Hematopoietic multipotent progenitor cell (in vitro differentiated cells): ENCODE results near the gene MUC6. TPM values are rescaled to one million over a fixed set of nuclear protein-coding genes. Genes with fewer than 3 reads are reported as not detected.

ENCODE experiments used
- DNase-seq, 3 donors: peaks; one replicate each; pipeline ENCODE4 v3.0.0-alpha.2; 2011 to 2015; ENCODE audit warnings: low read depth in 2 of 3, low spot score in 2 of 3
- total RNA-seq: library from RNA; depleted of rRNA; stranded (reverse); fragments of >200 nt; gene quantifications from one replicate; pipeline ENCODE4 v1.2.3, GENCODE V29; 2012

Gene MUC6
- total RNA-seq, 1 donor: under 0.01 TPM

- no peak for DNase-seq
Observed at GRCh38 chr11:1072116-1072820, 35.8 kb upstream of the MUC6 start.

- DNase-seq: no peak
Observed at GRCh38 chr11:1071571-1072115, 35.1 kb upstream of the MUC6 start.

DNA sequence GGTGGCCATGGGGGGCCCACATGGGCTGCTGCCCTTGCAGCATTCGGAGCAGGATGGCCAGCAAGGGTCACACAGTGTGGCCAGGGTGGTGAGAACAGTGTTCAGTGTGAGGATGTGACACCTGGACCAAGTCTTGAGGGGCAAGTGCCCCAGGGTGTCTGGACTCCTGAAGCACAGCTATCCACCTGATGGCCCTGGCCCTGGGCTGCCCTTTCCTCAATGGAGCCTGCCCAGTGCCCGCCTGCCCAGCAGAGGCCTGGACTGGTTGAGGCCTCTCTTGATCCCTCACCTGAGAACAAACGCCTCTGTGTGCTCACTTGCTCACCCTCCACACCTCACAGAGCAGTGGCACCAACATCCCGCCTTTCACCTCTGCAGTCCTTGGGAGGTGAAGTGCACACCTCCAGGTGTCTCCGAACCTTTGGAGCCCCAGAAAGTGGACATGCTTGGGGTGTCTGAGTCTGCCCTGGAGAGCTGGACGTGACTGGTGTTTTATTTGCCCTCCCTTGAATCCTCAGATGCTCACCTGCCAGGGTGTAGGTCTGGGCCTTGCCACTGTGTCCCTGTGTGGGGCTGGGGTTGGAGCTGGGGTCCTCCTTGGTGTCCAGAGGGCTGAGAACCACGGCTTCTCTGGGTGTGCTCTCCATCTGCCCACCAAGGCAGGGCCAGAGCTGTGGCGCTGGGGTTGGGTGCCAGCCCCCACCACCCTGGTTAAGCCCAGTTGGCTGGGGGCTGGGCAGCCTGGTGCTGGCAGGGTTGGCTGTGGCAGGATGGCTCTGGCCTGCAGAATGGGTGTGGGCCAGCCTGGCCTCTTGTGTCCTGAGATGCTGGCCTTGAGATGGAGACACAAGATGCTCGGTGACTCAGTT lies 34.3 kb upstream of the MUC6 start:
- DNase-seq: no peak

- no peak for DNase-seq
Observed at GRCh38 chr11:1069740-1070139, 33.2 kb upstream of the MUC6 start.

DNA sequence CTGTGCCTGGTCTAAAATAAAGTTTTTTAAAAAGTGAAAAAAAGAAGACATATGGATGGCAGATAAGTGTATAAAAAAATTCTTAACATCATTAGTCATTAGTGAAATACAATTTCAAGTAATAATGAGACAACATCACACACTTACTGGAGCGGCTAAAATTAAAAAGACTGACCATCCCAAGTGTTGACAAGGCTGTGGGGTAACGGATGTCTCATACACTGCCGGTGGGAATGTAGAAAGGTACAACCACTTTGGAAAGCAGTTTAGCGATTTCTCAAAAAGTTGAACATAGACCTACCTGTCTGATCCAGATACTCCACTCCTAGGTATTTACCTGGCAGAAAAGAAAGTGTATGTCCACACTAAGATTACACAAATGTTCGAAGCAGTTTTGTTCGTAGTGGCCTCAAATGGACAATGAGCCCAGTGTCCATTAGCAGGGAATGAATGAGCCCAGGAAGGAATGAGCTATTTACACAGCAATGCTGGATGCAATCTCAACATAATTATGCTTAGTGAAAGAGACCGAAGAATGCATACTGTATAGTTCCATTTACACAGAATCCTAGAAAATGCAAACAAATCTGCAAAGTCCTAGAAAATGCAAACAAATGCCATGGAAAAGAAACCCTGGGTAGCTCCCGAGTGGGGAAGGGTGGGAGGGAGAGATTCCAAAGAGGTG lies 31.4 kb upstream of the MUC6 start:
- no peak for DNase-seq

GRCh38 chr11:1064167-1064566 lies 27.6 kb upstream of the MUC6 start:
- DNase-seq: peak in 1 of 3 donors; percentile 26

- DNase-seq: no peak
Observed at GRCh38 chr11:1062075-1062820, 25.7 kb upstream of the MUC6 start.

- no peak for DNase-seq
Observed at GRCh38 chr11:1060852-1061616, 24.5 kb upstream of the MUC6 start.

DNA sequence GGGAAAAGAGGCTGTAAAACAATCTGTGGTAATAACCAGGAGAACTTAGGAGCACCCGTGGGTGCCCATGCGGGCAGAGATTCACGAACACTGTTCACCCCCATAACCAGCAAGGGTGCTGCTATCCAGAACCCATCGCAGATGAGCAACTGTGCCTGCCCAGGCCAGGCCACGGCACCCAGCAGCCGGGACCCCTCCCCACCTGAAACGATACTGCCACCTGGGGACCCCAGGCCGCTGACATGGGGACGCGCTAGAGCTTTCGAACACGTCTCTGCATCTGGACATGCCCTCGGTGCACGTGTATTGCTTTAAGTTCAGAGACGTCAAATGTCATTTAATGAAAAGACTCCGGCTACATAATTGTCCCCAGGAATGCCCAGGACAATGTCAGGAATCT lies 23.9 kb upstream of the MUC6 start:
- DNase-seq: no peak

- DNase-seq: no peak
Observed at GRCh38 chr11:1059759-1060158, 23.2 kb upstream of the MUC6 start.

DNA sequence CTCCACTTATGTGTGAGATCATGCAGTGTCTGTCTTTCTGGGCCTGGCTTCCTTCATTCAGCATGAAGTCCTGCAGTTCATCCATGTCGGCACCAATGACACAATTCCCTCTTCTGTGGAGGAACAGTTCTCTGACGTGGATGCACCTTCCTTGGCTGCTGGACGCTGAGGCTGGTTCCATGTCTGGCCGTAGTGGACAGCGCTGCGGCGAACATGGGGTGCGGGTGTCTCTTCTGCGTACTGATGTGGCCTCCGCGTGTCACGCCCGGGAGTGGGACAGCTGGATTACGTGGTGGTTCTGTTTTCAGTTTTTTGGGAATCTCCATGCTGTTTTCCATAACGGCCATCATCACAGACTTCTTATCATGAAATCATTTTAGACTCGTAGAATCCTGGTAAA lies 21.3 kb upstream of the MUC6 start:
- no peak for DNase-seq

DNA sequence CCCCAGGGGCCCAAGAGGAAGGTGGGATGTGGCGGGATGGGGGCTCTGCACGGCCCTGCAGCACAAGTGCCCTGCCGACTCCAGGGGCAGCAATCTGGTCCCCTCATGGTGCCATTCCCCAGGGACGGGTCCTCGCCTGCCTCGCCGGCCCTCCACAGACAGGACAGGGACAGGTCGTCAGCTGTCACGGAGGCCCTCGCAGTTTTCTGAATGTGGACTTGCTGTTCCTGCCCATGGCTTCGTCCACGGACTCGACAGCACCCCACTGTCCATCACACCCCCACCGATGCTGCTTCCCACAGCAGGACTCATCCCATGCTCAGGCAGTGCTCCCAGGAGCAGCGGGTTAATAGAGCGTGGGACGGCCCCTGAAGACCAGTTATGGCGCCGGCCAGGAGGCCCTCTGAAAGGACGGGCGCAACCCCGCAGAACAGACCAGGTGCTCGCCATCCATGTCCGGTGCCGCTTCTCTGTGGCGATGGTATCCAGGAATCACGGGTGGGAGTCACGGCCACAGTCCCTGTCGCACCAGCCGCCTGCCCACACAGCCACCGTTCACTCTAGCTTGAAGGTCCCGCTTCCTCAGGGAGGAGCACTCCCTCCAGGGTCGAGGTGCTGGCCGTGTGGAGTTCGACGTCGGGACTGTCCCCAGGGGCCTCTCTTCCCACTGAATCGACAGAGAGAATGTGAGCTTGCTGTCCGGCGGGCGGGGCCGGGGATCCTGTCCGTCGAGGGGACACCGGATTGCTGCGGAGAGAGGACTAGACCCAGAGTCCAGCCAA lies 19.7 kb upstream of the MUC6 start:
- no peak for DNase-seq

DNA sequence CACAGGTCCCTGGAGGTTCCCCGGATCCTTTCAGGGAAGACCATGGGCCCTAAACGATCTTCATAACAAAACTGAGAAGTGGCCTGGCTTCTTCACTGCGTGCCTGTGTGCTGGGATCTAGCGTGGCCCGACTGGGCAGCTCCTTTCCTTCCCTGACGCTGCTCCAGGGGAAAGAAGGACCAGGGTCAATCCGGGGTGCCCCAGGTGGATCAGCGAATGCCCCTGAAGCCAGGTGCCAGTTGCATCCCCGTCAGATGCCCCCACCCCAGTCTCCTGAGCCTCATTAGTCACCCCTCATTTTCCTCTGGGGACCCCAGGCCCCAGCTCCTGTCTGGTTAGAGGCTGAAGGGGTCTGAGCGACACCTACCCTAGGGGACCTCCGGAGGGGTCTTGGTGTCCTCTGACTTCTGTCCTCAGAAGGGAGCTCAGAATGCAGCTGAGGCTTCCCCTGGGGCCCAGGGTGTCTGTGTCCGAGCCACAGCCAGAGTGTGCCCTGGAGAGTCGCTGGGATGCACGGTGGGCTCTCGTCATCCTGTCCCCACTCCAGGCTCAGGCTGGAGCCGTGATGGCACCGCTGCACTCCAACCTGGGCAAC lies 18.7 kb upstream of the MUC6 start:
- no peak for DNase-seq

GRCh38 chr11:1054143-1055108 lies 17.9 kb upstream of the MUC6 start:
- DNase-seq: no peak

- no peak for DNase-seq
Observed at GRCh38 chr11:1053121-1053901, 16.8 kb upstream of the MUC6 start.

DNA sequence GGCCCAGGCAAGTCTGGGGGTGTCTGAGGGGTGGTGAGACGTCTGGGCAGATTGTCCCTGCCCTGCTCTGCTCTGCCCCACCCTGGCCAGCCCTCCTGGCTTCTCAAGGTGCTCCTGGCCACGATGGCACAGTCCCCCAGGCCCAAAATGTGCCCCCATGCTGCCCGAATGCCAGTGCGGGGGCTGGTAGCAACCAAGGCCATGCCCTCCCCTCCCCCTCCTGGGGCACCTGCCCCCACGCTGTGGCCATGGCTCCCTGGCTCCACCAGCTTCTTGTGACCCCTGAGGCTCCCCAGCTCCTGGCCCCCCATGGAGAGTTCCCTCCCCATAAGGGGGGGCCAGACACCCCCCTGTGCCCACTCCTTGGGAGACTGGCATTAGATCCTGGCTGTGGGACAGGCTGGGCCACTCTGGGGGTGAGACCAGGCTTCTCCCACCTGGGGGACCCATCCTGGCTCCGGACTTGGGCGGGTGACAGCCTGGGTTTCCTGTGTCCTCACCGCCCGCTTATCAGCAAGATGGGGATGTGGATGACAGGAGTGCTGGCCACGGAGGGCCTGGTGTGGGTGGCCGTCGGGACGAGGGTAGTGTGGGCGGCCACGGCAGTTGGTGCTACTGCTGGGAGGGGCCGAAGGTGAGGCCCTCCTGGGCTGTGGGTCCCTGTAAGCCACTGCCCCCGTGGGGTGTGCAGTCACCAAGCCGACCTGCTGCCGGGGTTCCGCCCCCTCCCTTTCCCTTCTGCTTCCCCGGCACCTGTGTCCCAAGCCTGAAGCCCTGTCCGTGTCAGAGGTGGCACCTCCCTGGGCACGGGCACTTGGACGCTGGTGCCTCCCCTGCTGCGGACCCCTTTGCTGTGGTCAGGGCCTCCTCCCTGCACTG lies 15.9 kb upstream of the MUC6 start:
- no peak for DNase-seq
